MM.1S (cell line): Measurements from ENCODE around the gene AUTS2.

ENCODE experiments used
- DNase-seq: peaks from one replicate; pipeline ENCODE4 v3.0.0-alpha.2; 2015
- H2AFZ ChIP-seq: fragments of 300-600 bp; sonication (generic); 2 replicates; pipeline ENCODE4 v1.6.0; 2016; ENCODE audit warnings: antibody characterized with exemption, low read length
- H3F3A ChIP-seq: fragments of 300-600 bp; sonication (generic); 2 replicates; pipeline ENCODE4 v1.6.1; 2016; ENCODE audit warnings: mild to moderate bottlenecking, antibody characterized with exemption, low read length, moderate library complexity, mixed read lengths; ENCODE audit not compliant: insufficient read depth
- H3K27ac ChIP-seq: fragments of 300-600 bp; sonication (generic); 2 replicates; pipeline ENCODE4 v1.5.1; 2016; ENCODE audit warnings: mild to moderate bottlenecking, low read length
- H3K27me3 ChIP-seq: fragments of 300-600 bp; sonication (generic); replicated peaks from 2 replicates; pipeline ENCODE4 v1.6.0; 2016; ENCODE audit warnings: low read length; ENCODE audit not compliant: insufficient read depth
- H3K36me3 ChIP-seq: fragments of 300-600 bp; sonication (generic); replicated peaks from 2 replicates; pipeline ENCODE4 v1.6.1; 2016; ENCODE audit warnings: mild to moderate bottlenecking, low read length, mixed read lengths; ENCODE audit not compliant: insufficient read depth
- H3K4me1 ChIP-seq: fragments of 300-600 bp; sonication (generic); 2 replicates; pipeline ENCODE4 v1.6.1; 2016; ENCODE audit warnings: low read length, mixed read lengths
- H3K4me2 ChIP-seq: fragments of 300-600 bp; sonication (generic); 2 replicates; pipeline ENCODE4 v1.6.0; 2016; ENCODE audit warnings: low read depth, low read length
- H3K4me3 ChIP-seq: fragments of 300-600 bp; sonication (generic); 2 replicates; pipeline ENCODE4 v1.5.1; 2016; ENCODE audit warnings: low read length, mixed read lengths
- H3K79me2 ChIP-seq: fragments of 300-600 bp; sonication (generic); 2 replicates; pipeline ENCODE4 v1.6.1; 2016; ENCODE audit warnings: mixed run types, low read length, mixed read lengths
- H3K9ac ChIP-seq: fragments of 300-600 bp; sonication (generic); 2 replicates; pipeline ENCODE4 v1.6.1; 2016; ENCODE audit warnings: low read length, mixed read lengths
- H3K9me2 ChIP-seq: fragments of 300-600 bp; sonication (generic); replicated peaks from 2 replicates; pipeline ENCODE4 v1.6.1; 2016; ENCODE audit warnings: mild to moderate bottlenecking, low read length, mixed read lengths; ENCODE audit not compliant: insufficient read depth
- H3K9me3 ChIP-seq: fragments of 300-600 bp; sonication (generic); replicated peaks from 2 replicates; pipeline ENCODE4 v1.6.1; 2016; ENCODE audit warnings: mild to moderate bottlenecking, low read length, mixed read lengths; ENCODE audit not compliant: insufficient read depth
- H4K20me1 ChIP-seq: fragments of 300-600 bp; sonication (generic); 2 replicates; pipeline ENCODE4 v1.6.1; 2016; ENCODE audit warnings: mild to moderate bottlenecking, low read length, moderate library complexity, mixed read lengths; ENCODE audit not compliant: insufficient read depth
- EZH2 ChIP-seq: fragments of 300-600 bp; sonication (generic); optimal IDR thresholded peaks from 2 replicates; pipeline ENCODE3; 2017; ENCODE audit warnings: low read depth, mild to moderate bottlenecking, antibody characterized with exemption, low read length, mixed read lengths
- EZH2phosphoT487 ChIP-seq: fragments of 300-600 bp; sonication (generic); IDR thresholded peaks from 2 replicates; pipeline ENCODE4 v1.6.1; 2018; ENCODE audit warnings: antibody characterized with exemption, low read length
- TF ChIP-seq, protein P1 (sequence below): fragments of 300-600 bp; sonication (generic); IDR thresholded peaks from 2 replicates; pipeline ENCODE4 v1.5.1; 2016; ENCODE audit warnings: antibody characterized with exemption, low read length, mixed read lengths

The AUTS2 gene

DNA sequence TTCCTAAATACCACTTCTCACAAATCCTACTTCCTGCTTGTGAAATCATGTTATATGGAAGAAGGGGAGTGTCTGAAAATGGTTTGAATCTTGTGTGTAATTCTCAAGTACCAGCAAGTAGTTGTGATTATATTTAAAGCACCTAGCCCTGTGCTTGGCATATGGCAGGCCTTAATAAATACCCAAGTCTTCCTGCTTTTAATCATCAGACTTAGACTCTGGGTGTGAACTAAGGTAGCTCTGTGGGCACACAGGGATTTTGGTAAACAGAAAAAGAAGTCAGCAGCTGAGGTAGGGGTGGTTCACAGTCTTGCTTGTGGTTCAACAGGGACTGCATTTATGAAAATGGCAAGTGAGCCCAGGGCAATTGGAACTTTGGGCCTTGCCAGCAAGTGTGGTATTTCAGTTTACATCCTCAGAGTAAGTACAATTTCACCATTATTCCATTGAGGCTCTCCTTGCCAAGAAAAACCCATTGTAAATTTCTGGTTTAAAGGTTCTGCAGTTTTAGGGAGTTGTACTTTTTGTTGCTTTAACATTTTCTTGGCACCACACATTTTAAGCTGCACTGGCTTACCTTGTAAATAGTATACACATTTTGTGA is 215.5 kb downstream of the AUTS2 start:
- Histone ChIP-seq H3K4me3 (no peak overlapping the region), H3K9me2 (no peaks in the 10 kb centered on the region), H3K36me3 (no peaks in the 10 kb centered on the region), H3K27me3 (no peaks in the 10 kb centered on the region), H3K27ac (no peak overlapping the region), H2AFZ (no peak overlapping the region), H3F3A (no peaks in the 10 kb centered on the region), H3K9ac (no peak overlapping the region), H3K4me2 (no peak overlapping the region), H3K79me2 (no peaks in the 10 kb centered on the region), H3K9me3 (no peaks in the 10 kb centered on the region), H3K4me1 (no peaks in the 10 kb centered on the region), H4K20me1 (no peaks in the 10 kb centered on the region)
- no peak for DNase-seq
- TF ChIP-seq, protein P1, sequence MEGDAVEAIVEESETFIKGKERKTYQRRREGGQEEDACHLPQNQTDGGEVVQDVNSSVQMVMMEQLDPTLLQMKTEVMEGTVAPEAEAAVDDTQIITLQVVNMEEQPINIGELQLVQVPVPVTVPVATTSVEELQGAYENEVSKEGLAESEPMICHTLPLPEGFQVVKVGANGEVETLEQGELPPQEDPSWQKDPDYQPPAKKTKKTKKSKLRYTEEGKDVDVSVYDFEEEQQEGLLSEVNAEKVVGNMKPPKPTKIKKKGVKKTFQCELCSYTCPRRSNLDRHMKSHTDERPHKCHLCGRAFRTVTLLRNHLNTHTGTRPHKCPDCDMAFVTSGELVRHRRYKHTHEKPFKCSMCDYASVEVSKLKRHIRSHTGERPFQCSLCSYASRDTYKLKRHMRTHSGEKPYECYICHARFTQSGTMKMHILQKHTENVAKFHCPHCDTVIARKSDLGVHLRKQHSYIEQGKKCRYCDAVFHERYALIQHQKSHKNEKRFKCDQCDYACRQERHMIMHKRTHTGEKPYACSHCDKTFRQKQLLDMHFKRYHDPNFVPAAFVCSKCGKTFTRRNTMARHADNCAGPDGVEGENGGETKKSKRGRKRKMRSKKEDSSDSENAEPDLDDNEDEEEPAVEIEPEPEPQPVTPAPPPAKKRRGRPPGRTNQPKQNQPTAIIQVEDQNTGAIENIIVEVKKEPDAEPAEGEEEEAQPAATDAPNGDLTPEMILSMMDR, result no peak
- TF ChIP-seq EZH2, result no peak
- TF ChIP-seq EZH2phosphoT487, result no peak

DNA sequence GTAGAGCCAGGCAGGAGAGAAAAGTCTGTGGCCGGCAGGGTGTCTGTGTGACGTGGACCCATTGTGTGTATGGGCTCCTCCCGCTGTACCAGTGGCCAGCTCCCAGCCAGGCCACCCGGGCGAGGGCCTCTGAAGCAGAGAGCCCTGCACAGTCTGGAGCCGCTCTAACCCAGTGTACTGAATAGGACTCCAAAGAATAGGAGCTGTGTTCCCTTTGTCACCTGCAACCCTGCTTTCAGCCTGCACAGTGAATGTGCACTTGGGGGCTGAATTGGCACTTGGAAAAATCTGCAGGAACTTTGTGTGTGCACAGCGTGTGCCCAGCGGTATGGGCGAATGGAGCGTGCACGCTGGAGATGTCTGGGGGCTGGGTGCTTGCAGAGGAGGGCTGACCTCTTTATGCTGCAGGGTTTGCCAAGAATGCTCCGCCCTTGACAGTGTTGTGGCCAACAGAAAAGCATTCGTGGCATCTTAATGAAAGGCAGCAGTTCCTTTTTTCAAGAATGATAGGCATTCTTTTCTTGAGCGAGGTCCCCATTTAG is 216.2 kb downstream of the AUTS2 start:
- H3K27ac ChIP-seq, result no peak overlapping the region
- H2AFZ ChIP-seq, result no peak overlapping the region
- H3K79me2 ChIP-seq, result no peaks in the 10 kb centered on the region
- H3K27me3 ChIP-seq, result no peaks in the 10 kb centered on the region
- DNase-seq, result no peak
- H3K4me1 ChIP-seq, result no peaks in the 10 kb centered on the region
- no peaks in the 10 kb centered on the region for H3K36me3 ChIP-seq
- no peaks in the 10 kb centered on the region for H3K9me2 ChIP-seq
- no peak for TF ChIP-seq EZH2phosphoT487
- no peak for TF ChIP-seq EZH2
- TF ChIP-seq, protein P1, result no peak
- H3K9ac ChIP-seq, result no peak overlapping the region
- H4K20me1 ChIP-seq, result no peaks in the 10 kb centered on the region
- no peak overlapping the region for H3K4me3 ChIP-seq
- H3K9me3 ChIP-seq, result no peaks in the 10 kb centered on the region
- no peak overlapping the region for H3K4me2 ChIP-seq
- H3F3A ChIP-seq, result no peaks in the 10 kb centered on the region

DNA sequence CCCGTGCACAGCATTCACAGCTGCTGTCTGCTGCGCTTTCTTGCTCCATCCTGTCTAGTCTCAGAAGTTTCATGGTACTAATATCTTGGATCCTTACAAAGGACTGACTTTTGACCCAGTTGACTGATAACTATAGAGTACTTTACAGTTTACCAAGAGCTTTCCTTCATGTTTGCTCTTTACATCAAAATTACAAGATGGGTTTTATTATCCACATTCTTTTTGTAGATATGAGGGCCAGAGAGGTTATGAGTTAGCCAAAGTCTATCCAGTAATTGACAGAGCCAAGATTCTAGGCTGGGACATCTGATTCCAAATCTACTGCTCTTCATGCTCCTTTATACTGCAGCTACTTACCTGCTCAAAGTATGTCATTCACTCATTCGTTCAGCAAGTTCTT is 218.2 kb downstream of the AUTS2 start:
- H3K36me3 ChIP-seq, result no peaks in the 10 kb centered on the region
- H3K9ac ChIP-seq, result no peak overlapping the region
- H3K27ac ChIP-seq, result no peak overlapping the region
- H3K4me2 ChIP-seq, result no peak overlapping the region
- no peak overlapping the region for H3K4me3 ChIP-seq
- H4K20me1 ChIP-seq, result no peaks in the 10 kb centered on the region
- H3K27me3 ChIP-seq, result no peaks in the 10 kb centered on the region
- no peak for TF ChIP-seq EZH2
- TF ChIP-seq, protein P1, result no peak
- TF ChIP-seq EZH2phosphoT487, result no peak
- H2AFZ ChIP-seq, result no peak overlapping the region
- no peaks in the 10 kb centered on the region for H3K4me1 ChIP-seq
- no peak for DNase-seq
- H3F3A ChIP-seq, result no peaks in the 10 kb centered on the region
- no peaks in the 10 kb centered on the region for H3K79me2 ChIP-seq
- H3K9me2 ChIP-seq, result no peaks in the 10 kb centered on the region
- H3K9me3 ChIP-seq, result no peaks in the 10 kb centered on the region
